SKM-1 treated with dmso at 0.1 percent for 144 hours (cell line): Measurements from ENCODE around the gene ZBTB44.
"Not testable (repeated sequence)": the region's sequence is repeated elsewhere in the genome, so short reads cannot be mapped to it uniquely, and the experiment has no call there.

Source experiments
- DNase-seq: peaks from one replicate; lab custom pipeline; 2025; ENCODE audit not compliant: unreplicated experiment; lab: John Stamatoyannopoulos, UW

Gene ZBTB44

GRCh38 chr11:130249929-130250328 is 64.8 kb downstream of the ZBTB44 start:
- DNase-seq = not testable (repeated sequence)

- DNase-seq = no peak
These were observed 65.3 kb downstream of the ZBTB44 start for GRCh38 chr11:130249371-130249770.

GRCh38 chr11:130247319-130247718 is 67.4 kb downstream of the ZBTB44 start:
- DNase-seq = no peak

- DNase-seq = no peak
These were observed 68.0 kb downstream of the ZBTB44 start for GRCh38 chr11:130246738-130247137.

- DNase-seq = no peak
These were observed 68.4 kb downstream of the ZBTB44 start for GRCh38 chr11:130246270-130246669.

- not testable (repeated sequence) for DNase-seq
These were observed 69.3 kb downstream of the ZBTB44 start for GRCh38 chr11:130245375-130245774.

GRCh38 chr11:130244848-130245247 is 69.9 kb downstream of the ZBTB44 start:
- DNase-seq = no peak

- DNase-seq = no peak
These were observed 70.9 kb downstream of the ZBTB44 start for GRCh38 chr11:130243816-130244215.

- no peak for DNase-seq
These were observed 73.0 kb downstream of the ZBTB44 start for GRCh38 chr11:130241713-130242112.

- no peak for DNase-seq
These were observed 77.3 kb downstream of the ZBTB44 start for GRCh38 chr11:130237282-130238006.

- no peak for DNase-seq
These were observed 80.4 kb downstream of the ZBTB44 start for GRCh38 chr11:130234315-130234714.

GRCh38 chr11:130233888-130234287 is 80.8 kb downstream of the ZBTB44 start:
- DNase-seq = not testable (repeated sequence)

- not testable (repeated sequence) for DNase-seq
These were observed 81.2 kb downstream of the ZBTB44 start for GRCh38 chr11:130233486-130233885.

- no peak for DNase-seq
These were observed 87.3 kb downstream of the ZBTB44 start for GRCh38 chr11:130227373-130227772.

- no peak for DNase-seq
These were observed 91.3 kb downstream of the ZBTB44 start for GRCh38 chr11:130223291-130223971.

- no peak for DNase-seq
These were observed 94.2 kb downstream of the ZBTB44 start for GRCh38 chr11:130220311-130221035.

GRCh38 chr11:130219148-130219547 is 95.6 kb downstream of the ZBTB44 start:
- no peak for DNase-seq

GRCh38 chr11:130218501-130219070 is 96.1 kb downstream of the ZBTB44 start:
- DNase-seq = no peak

GRCh38 chr11:130217133-130218031 is 97.3 kb downstream of the ZBTB44 start:
- no peak for DNase-seq

- no peak for DNase-seq
These were observed 98.1 kb downstream of the ZBTB44 start for GRCh38 chr11:130216591-130217132.
